Chondrocyte (in vitro differentiated cells): ENCODE results near the gene ZIM2. TPM values are rescaled to one million over a fixed set of nuclear protein-coding genes. Genes with fewer than 3 reads are reported as not detected.
A peak's percentile ranks its signal among the peaks of the same experiment; 100 is the strongest.

Experiments used
- DNase-seq: peaks from one replicate; pipeline ENCODE4 v3.0.0; 2021; ENCODE audit warnings: mixed read lengths, low spot score
- H3K27ac Mint-ChIP-seq: one replicate; pipeline ENCODE4 v1.8.0; 2021; ENCODE audit warnings: mild to moderate bottlenecking, moderate library complexity, mixed read lengths; ENCODE audit not compliant: unreplicated experiment
- H3K27me3 Mint-ChIP-seq: 2 replicates; pipeline ENCODE4 v1.8.0; 2021; ENCODE audit warnings: low read depth, mixed read lengths
- H3K36me3 Mint-ChIP-seq: 2 replicates; pipeline ENCODE4 v1.8.0; 2021; ENCODE audit warnings: low read depth, mixed read lengths
- H3K4me1 Mint-ChIP-seq: 2 replicates; pipeline ENCODE4 v1.8.0; 2021; ENCODE audit warnings: low read depth, mild to moderate bottlenecking, mixed read lengths
- H3K4me3 Mint-ChIP-seq: one replicate; pipeline ENCODE4 v1.8.0; 2021; ENCODE audit warnings: mild to moderate bottlenecking, moderate library complexity, mixed read lengths; ENCODE audit not compliant: unreplicated experiment
- H3K9me3 Mint-ChIP-seq: 2 replicates; pipeline ENCODE4 v1.8.0; 2021; ENCODE audit warnings: low read depth, mixed read lengths
- CTCF ChIP-seq: fragments of 200-600 bp; sonication (generic); IDR thresholded peaks from 2 replicates; pipeline ENCODE4 v1.5.0; 2021; ENCODE audit warnings: antibody characterized with exemption, mild to moderate bottlenecking, moderate library complexity
- total RNA-seq: library from RNA; stranded (reverse); gene quantifications from 3 replicates; pipeline ENCODE4 v1.2.1, GENCODE V29; 2021

The ZIM2 gene
- total RNA-seq, 1 donor from 2014 or later: not detected

GRCh38 chr19:56748378-56748777, 92.1 kb downstream of the ZIM2 start:
- no peak for DNase-seq
- Mint-ChIP-seq H3K4me3 (no peak overlapping the region), H3K9me3 (peaks cover 50% of the 10 kb centered on the region), H3K4me1 (no peaks in the 10 kb centered on the region), H3K27me3 (no peaks in the 10 kb centered on the region), H3K36me3 (no peaks in the 10 kb centered on the region), H3K27ac (no peak overlapping the region)
- TF ChIP-seq CTCF: peak; percentile 25

GRCh38 chr19:56746367-56746766, 94.2 kb downstream of the ZIM2 start:
- Mint-ChIP-seq H3K27ac (no peak overlapping the region), H3K36me3 (no peaks in the 10 kb centered on the region), H3K9me3 (peaks cover 53% of the 10 kb centered on the region), H3K27me3 (no peaks in the 10 kb centered on the region), H3K4me1 (no peaks in the 10 kb centered on the region), H3K4me3 (no peak overlapping the region)
- no peak for DNase-seq
- TF ChIP-seq CTCF: no peak

GRCh38 chr19:56740501-56740900, 100.0 kb downstream of the ZIM2 start:
- Mint-ChIP-seq H3K36me3 (peaks cover 1% of the 10 kb centered on the region), H3K9me3 (peaks cover 50% of the 10 kb centered on the region), H3K27ac (no peak overlapping the region), H3K27me3 (no peaks in the 10 kb centered on the region), H3K4me1 (no peaks in the 10 kb centered on the region), H3K4me3 (no peak overlapping the region)
- no peak for TF ChIP-seq CTCF
- DNase-seq: no peak

- Mint-ChIP-seq H3K27me3 (no peaks in the 10 kb centered on the region), H3K36me3 (peaks cover 1% of the 10 kb centered on the region), H3K9me3 (peaks cover 59% of the 10 kb centered on the region), H3K4me3 (no peak overlapping the region), H3K4me1 (no peaks in the 10 kb centered on the region), H3K27ac (no peak overlapping the region)
- DNase-seq: no peak
- TF ChIP-seq CTCF: no peak
Measured at GRCh38 chr19:56736571-56736970, 104.0 kb downstream of the ZIM2 start.

- peaks cover 1% of the 10 kb centered on the region for H3K36me3 Mint-ChIP-seq
- no peak for TF ChIP-seq CTCF
- H3K27me3 Mint-ChIP-seq: no peaks in the 10 kb centered on the region
- no peak for DNase-seq
- no peak overlapping the region for H3K4me3 Mint-ChIP-seq
- no peak overlapping the region for H3K27ac Mint-ChIP-seq
- H3K4me1 Mint-ChIP-seq: no peaks in the 10 kb centered on the region
- peaks cover 62% of the 10 kb centered on the region for H3K9me3 Mint-ChIP-seq
Measured at GRCh38 chr19:56732976-56733375, 107.5 kb downstream of the ZIM2 start.
